NOMO-1 (cell line): Measurements from ENCODE around the gene CDC25B.

ENCODE experiments used
- DNase-seq, 2 experiments: peaks; one replicate each; lab custom pipeline; 2025; ENCODE audit not compliant: unreplicated experiment in 2 of 2; lab: John Stamatoyannopoulos, UW

CDC25B gene

DNA sequence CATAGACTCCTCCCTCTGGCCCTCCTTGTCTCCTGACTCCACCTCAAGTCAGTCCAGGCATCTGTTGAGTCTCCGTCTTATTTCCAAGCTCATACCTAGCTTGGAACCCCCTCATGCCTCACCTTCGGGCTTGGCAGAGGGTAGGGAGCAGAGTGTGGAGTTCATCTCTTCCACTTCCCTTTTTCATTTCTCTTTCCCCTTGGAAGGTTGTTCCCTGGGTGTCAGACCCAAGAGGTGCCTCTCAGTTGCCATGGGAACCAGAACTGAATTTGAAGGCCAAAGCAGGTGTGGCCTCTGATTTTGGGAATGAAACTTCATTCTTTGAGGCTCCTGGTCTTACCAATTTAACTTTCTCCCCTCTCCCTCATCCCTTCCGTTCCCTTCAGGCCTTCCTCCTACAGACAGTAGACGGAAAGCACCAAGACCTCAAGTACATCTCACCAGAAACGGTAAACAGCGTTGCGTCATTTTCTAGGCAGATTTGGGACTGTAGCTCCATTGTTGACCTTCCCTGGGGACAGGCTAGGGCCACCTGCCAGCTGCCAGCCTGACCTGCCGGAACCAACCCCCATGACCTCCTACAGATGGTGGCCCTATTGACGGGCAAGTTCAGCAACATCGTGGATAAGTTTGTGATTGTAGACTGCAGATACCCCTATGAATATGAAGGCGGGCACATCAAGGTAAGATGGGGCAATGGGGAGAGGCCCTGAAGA is 6.6 kb downstream of the CDC25B start:
- no peak for DNase-seq

DNA sequence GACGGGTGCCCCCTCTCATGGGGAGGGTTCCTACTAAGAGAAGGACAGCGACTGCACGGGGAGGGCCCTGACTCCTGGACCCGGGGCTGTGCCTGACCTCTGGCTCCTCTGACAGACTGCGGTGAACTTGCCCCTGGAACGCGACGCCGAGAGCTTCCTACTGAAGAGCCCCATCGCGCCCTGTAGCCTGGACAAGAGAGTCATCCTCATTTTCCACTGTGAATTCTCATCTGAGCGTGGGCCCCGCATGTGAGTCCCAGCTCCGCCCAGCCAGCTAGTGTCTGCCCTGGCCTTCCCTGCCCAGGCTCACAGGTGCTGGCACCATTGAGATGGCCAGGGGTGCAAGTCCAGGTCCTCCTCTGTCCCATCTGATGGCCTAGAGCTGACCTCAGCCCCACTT is 7.2 kb downstream of the CDC25B start:
- no peak for DNase-seq

DNA sequence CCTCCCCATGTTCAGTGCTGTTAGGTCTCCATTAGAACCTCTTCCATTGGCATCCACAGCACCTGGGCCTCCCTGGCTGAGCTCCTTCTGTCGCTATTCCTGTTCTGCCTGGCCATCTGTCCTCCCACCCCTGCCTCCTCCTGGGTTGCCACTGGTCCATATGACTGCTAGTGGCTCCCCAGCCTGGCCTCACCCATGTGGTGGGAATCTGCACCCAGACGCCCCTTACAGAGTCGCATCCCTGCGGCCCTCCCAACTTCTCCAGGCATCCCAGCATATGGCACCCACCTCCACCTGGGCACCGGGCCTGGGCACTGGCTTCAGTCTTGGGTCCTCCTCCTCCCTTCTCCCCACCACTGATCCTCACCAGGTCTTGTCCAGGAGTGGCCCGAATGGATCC is 7.7 kb downstream of the CDC25B start:
- DNase-seq: no peak

DNA sequence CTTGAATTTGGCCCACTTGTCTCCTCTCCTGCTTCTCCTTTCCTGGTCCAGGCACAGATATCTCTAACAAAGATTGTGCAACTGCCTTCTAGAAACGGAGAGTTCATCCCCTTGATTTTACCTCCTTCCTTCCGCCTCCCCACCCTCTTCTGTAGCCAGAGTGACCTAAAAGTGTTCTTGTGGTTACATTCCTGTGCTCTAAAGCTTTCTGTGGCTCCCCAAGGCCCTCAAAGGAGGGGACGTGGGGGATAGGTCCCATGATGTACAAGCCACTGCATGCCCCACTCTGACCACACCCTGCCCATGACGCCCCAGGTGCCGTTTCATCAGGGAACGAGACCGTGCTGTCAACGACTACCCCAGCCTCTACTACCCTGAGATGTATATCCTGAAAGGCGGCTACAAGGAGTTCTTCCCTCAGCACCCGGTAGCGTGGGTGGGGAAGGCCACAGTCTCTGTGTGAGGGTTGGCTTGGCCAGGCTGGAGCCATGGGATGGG is 8.2 kb downstream of the CDC25B start:
- DNase-seq: peak; percentile 21 to 27

DNA sequence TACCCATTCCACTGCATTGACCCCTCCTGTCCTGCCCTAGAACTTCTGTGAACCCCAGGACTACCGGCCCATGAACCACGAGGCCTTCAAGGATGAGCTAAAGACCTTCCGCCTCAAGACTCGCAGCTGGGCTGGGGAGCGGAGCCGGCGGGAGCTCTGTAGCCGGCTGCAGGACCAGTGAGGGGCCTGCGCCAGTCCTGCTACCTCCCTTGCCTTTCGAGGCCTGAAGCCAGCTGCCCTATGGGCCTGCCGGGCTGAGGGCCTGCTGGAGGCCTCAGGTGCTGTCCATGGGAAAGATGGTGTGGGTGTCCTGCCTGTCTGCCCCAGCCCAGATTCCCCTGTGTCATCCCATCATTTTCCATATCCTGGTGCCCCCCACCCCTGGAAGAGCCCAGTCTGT is 8.7 kb downstream of the CDC25B start:
- DNase-seq: no peak

DNA sequence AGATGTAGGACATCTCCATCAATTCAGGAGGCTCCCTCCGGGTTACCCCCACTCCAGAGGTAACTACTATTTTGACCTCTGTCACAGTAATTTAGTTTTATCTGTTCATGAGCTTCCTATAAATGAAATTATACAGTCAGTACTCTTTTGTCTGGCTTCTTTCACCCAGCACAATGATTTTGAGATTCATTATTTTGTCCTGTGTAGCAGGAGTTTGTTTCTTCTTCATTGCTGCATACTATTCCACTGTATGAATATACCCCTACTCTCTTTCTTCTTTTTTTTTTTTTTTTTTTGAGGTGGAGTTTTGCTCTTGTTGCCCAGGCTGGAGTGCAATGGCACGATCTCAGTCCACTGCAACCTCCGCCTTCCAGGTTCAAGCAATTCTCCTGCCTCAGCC is 12.4 kb downstream of the CDC25B start:
- DNase-seq: no peak

DNA sequence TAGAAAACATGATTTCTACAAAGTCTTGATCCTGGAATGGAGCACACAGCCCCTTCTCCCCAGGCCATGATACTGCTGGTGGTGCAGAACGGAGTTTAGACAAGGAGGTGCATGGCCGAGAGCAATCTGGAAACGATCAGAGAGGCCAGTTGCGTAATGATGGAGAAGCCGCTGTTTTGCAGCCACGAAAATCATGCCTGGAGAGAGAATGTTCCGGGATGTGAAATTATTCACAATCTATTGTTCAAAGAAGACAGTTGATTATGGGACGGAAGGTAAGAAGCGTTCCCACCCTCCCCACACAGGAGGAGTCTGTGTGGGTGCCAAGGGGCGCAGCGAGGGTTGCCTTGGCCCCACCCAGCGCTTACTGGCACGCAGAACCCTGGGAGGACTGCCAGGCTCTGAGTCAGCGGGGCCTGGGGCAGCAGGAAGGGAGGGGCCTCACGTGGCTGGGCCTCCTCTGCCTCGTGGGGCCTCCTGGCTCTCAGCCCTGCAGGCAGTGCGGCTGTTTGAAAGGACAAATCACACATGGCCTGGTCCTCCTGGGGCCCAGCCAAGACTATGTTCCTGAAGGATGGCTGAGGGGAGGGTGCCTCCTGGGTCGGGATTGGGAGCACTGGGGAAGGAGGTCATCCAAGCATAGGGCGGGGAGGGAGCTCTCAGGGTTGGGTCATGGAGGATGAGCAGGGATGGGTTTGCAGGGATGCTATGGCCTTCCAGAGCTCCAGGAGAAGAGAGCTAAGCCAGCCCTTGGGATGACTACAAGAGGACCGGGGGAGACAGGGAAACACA is 15.6 kb downstream of the CDC25B start:
- DNase-seq: peak; percentile 93

DNA sequence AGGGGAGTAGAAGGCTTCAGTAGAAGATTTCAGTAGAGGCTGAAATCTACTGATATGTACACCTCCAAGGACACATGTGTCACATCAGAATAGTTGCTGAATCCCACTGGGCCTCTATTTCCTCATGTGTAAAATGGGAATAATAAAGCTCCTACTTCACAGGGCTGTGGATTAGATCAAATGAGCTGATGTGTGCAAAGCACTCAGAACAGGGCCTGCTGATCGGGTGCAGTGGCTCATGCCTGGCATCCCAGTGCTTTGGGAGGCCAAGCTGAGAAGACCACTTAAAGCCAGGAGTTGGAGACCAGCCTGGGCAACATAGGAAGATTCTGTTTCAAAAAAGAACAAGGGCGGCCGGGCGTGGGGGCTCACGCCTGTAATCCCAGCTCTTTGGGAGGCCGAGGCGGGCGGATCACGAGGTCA is 16.2 kb downstream of the CDC25B start:
- no peak for DNase-seq

DNA sequence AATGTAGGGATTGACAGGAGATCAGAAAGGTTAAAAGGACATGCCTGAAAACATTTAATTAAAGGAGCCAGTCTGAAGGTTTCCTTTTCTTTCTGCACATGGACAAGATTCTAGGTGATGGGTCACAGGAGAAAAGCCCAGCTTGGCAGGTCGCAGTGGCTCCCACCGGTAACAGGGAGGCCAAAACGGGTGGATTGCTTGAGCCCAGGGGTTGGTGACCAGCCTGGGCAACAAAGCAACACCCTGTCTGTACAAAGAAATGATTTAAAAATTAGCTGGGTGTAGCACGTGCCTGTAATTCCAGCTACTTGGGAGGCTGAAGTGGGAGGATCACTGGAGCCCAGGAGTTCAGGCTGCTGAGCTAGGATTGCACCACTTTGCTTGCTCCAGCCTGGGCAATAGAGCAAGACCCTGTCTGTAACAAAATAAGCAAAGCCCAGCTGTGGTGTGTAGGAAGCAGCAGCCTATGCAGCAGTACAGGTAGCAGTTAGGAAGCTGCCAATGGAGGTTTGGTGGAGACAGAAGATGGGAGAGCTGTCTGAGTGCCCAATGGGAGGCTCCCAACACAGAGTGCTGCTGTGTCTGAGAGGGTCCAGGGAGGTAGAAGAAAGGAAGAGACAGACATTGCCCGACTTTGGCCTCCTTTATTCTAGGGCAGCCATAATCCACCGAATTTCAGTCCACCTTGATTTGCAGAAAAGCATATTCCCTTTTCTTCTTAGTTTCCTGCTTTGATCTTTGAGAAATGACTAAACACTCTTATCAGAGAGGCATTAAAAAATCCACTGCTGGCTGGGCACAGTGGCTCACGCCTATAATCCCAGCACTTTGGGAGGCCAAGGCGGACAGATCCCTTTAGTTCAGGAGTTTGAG is 17.1 kb downstream of the CDC25B start:
- DNase-seq: no peak

DNA sequence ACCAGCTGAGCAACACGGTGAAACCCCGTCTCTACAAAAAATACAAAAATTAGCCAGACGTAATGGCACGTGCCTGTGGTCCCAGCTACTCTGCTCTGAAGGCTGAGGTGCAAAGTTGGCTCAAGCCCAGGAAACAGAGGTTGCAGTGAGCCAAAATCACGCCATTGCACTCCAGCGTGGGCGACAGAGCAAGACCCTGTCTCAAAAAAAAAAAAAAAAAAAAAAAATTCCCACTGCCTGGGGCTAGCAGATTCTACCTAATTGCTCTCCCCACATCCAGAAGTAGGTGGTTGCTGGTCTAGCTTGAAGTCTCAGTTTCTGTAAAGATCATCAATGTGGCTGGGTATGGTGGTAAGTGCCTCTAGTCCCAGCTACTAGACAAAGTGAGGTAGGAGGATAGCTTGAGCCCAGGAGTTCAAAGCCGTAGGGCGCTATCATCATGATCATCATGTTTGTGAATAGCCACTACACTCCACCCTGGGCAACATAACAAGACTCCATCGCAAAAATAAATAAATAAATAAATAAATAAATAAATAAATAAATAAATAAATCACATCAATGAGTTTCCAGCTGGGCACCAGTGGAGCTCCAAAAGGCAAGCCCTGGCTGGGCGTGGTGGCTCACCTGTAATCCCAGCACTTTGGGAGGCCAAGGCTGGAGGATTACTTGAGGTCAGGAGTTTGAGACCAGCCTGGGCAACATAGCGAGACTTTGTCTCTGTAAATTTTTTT is 17.9 kb downstream of the CDC25B start:
- DNase-seq: no peak

DNA sequence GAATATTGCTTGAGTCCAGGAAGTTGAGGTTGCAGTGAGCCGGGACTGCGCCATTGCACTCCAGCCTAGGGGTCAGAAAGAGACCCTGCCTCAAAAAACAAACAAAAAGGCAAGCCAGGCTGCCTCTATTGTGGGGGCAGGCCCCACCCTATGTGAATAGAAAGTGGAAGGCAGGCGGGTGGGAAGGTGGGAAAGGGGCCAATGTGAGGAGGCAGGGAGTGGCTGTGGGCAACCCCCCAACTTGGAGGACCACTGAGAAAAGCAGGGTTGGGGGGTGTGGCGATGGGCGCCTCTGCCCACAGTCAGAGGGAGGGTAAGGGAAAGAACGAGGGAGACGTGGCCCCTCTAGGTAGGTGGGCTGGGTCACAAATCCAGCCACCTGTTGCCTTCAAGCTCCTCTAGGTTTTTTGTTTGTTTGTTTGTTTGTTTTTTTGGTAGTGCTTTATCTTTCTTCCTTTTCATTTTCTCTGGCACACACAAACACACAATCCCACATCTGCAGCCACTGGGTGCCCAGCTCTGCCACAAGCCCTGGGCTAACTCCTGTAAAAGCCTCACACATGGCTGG is 18.9 kb downstream of the CDC25B start:
- no peak for DNase-seq

DNA sequence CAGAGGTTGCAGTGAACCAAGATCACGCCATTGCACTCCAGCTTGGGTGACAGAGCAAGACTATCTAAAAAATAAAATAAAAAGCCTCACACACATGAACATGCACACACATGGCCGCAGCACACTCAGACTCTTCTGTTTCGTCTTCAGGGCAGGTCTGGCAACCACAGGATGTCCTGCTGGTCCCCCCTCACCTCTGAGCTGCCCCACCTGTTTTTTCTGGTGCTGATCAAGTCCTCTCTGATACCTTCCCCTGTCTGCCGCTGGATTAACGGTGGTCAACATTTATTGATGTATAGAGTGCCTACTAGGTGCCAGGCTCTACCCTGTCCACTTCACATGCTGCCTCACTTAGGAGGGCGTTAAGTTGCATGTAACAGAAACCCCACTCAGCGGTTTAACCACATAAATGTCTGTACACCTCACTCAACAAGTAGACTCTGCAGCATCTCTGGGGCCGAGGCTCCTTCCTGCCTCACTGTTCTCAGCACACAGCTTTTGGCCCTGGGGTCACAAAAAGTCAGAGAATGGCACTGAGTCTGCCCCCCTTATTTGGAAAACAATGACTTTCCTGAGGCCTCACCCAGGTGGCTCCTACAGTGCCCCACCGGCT is 19.7 kb downstream of the CDC25B start:
- no peak for DNase-seq

DNA sequence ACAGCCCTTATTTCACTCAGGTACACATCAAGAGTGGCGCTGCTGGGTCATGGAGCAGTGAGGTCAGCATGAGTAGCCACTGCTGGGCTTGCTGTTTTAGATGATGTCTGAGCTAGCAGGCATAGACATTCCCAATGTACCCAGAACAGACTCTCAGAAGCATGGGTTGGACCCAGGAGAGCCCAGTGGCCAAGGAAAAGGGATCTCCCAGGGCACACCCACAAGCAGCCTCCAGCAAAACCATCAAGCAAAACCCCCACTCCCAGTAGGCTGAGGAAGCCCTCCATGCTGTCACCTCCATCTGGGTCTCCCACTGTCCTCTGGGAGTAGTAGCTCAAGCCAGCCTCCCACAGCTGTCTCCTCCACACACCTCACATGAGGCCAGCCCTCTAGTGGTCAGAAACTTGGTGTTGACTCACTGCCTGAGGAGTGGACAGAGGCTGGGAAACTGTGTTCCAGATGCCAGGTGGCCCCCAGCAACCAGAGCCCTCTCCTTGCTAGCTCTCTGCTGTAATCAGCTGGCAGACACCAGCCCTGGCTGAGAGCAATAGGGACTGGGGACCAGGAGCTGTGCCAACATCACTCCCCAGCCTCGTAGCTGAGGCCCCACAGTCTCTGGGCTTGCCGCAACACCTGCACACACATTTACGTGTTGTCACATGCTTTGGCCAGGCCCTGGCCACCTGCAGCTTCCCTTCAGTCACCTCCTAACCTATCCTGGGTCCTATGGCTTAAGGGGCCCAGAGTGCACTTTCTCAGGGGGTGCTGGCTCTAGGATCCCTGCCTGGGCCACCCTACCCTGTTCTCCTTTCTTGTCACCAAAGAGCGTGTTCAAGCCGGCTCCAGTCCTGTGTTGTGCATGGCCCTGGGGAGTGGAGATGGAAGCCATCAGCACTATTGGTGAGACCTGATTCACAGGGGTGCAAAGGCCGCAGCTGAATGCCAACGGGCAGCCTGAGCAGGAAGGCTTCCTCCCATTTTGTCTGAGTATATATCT is 22.3 kb downstream of the CDC25B start:
- DNase-seq: peak; percentile 33 to 41

DNA sequence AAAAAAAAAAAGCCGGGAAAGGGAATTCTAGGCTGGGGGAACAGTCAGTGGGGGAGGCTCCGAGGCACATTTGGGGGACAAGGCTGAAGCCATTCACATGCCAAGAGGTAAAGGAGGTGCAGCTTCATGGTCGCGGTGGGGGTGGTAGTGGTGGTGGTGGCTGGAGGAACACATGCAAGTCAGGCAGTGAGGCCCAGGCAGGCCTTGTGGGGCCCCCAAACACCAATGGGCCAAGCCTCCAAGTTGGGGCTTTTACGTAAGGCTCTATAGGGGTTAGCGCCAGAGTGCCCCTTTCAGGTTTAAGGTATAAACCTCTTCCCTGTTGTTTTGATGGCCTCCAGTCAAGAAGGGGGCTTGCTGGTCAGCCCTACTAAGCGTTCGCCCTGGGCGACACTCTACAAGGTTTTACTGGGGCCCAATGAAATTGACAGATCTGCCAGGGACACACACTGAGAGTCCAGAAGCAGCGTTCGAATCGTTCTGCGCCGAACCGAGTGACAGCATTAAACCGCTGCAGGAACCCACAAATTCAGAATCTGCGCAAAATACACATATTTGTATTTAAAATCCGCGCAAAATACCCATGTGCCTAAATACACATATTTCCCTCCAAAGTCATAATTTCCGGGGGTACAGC is 23.4 kb downstream of the CDC25B start:
- no peak for DNase-seq

DNA sequence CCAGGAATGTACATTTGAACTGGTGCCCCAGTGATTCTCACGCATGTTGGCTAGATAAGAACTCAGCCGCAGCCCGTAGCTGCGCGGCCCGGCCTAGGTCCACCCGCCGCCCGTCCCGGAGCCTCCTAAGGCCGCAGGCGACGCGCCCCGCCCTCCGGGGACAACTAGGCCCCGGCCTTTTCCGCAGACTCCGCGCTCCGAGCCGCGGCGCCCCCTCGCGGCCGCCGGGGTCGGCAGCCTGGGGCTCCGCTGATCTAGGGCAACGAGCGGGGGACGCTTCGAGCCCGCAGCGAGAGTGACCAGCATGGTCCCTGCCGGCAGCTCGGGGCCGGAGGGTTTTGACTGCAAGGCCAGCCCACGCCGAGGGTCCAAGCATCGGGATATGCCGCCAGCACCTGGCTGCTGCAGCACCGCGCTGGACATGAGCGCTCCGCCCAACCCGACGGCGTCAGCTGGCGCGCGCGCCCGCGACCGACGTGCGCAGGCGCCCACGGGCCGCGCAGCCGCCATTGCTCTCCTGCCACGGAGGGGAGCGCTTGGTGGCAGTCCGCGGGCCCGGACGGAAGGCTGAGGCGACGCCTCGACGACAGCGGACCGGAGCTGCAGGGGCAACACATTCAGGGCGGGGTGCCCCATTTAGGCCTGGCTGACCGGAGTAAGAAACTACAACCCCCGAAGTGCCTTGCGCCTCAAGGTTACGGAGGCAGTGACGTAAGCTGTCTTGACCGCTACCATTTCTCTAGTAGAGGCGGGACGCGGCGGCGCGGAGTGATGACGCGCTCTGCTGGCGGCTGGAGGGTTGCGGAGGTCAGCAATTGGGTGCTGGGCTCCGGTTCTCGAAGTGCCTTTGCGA is 24.2 kb downstream of the CDC25B start, which contains the start of gene AP5S1:
AP5S1 (plus strand) TSS at position 500 of the 853 bp plus-strand sequence. CDS start 1,571 bp downstream, outside the sequence.
- DNase-seq: peak; percentile 92 to 95

DNA sequence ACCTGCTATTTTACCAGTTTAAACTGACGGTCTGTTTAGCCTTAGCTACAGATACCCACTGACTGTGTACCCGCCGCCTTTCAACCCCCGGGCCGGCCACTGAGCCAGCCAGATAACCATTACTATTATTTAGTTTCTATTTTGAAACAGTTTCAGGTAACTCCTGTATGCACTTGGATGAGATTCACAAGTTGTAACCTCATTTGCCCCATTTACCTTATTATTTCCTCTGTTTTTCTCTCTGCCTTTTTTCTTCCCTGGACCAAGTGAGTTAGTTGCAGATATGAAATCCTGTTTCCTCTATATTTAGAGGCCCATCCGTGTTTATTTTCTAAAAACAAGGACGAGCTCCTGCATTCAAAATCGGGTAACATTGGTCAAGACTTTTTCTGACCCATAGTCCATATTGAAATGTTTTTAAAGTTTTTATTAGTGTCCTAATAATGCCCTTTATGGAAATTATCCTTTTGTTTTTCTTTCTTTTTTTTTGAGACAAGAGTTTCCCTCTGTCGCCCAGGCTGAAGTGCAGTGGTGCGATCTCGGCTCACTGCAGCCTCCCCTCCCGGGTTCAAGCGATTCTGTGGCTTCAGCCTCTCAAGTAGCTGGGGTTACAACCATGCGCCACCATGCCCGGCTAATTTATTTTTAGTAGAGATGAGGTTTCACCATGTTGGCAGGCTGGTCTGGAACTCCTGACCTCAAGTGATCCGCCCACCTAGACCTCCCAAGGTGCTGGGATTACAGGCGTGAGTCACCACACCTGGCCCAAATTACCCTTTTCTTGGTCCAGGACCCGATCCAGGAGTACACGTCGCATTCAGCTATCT is 25.0 kb downstream of the CDC25B start:
- DNase-seq: no peak
